GM12891 (cell line): ENCODE data around the gene LTBP1.

ENCODE experiments used
- POLR2A ChIP-seq: IDR thresholded peaks from 2 replicates; pipeline ENCODE4 v1.6.1; 2011; ENCODE audit warnings: low read depth, low read length, control low read depth
- POLR2AphosphoS5 ChIP-seq: IDR thresholded peaks from 2 replicates; pipeline ENCODE4 v1.6.1; 2011; ENCODE audit warnings: low read depth, low read length, control low read depth
- SPI1 ChIP-seq: IDR thresholded peaks from 2 replicates; pipeline ENCODE4 v1.6.1; 2011; ENCODE audit warnings: low read depth, low read length, control low read depth
- TAF1 ChIP-seq: IDR thresholded peaks from 2 replicates; pipeline ENCODE4 v1.6.1; 2011; ENCODE audit warnings: low read depth, low read length, control low read depth

DNA sequence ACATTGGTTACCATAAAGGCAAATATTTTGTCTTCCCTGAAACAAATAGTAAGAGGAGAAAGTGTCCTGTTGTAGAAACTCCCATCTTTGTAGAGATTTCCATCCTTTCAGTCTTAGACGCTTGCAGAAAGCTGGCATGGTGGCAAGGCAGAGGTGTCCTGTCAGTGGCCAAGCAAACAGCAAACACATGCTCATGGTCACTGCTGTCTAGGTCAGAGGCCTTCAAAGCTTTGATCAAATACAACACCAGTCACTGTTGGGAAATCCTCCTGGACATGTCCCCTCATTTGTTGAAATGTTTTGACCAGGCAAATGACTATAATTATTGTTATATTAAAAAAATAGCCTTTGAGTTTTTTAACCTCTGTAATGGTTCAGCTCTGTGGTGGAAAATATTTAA, 55.1 kb downstream of the LTBP1 start:
- TF ChIP-seq POLR2A (no peak), POLR2AphosphoS5 (no peak), TAF1 (no peak), SPI1 (no peak)
